Activated T-cell treated with anti-CD3 and anti-CD28 coated beads for 48 hours (primary cell): Measurements from ENCODE around the gene AKNA.

ENCODE experiments used
- DNase-seq: peaks from one replicate; pipeline ENCODE4 v3.0.0-alpha.2; 2020; ENCODE audit warnings: low read depth

The AKNA gene

GRCh38 chr9:114376586-114377445 is 11.0 kb downstream of the AKNA start:
- no peak for DNase-seq

GRCh38 chr9:114375386-114376175 is 12.2 kb downstream of the AKNA start:
- DNase-seq: no peak

- no peak for DNase-seq
These were observed 12.8 kb downstream of the AKNA start for GRCh38 chr9:114374936-114375335.

- DNase-seq: no peak
These were observed 13.6 kb downstream of the AKNA start for GRCh38 chr9:114373960-114374730.

- peak; percentile 74 for DNase-seq
These were observed 14.8 kb downstream of the AKNA start for GRCh38 chr9:114372921-114373448.

- no peak for DNase-seq
These were observed 15.5 kb downstream of the AKNA start for GRCh38 chr9:114371973-114372917.

GRCh38 chr9:114371343-114371944 is 16.3 kb downstream of the AKNA start:
- DNase-seq: no peak

- DNase-seq: no peak
These were observed 16.8 kb downstream of the AKNA start for GRCh38 chr9:114370968-114371320.

GRCh38 chr9:114370251-114370967 is 17.4 kb downstream of the AKNA start:
- DNase-seq: no peak

GRCh38 chr9:114369216-114370130 is 18.3 kb downstream of the AKNA start:
- no peak for DNase-seq

GRCh38 chr9:114367772-114368569 is 19.8 kb downstream of the AKNA start:
- DNase-seq: no peak

- DNase-seq: no peak
These were observed 20.4 kb downstream of the AKNA start for GRCh38 chr9:114367366-114367765.

- DNase-seq: no peak
These were observed 21.3 kb downstream of the AKNA start for GRCh38 chr9:114366334-114367128.

- DNase-seq: no peak
These were observed 22.6 kb downstream of the AKNA start for GRCh38 chr9:114365194-114365593.

- DNase-seq: no peak
These were observed 23.4 kb downstream of the AKNA start for GRCh38 chr9:114364134-114365041.

- no peak for DNase-seq
These were observed 24.4 kb downstream of the AKNA start for GRCh38 chr9:114363424-114363823.
